OCI-LY3 (cell line): ENCODE measurements around the gene TTYH3.

Source experiments
- EZH2phosphoT487 ChIP-seq: fragments of 200-600 bp; shearing (Covaris generic); IDR thresholded peaks from 2 replicates; pipeline ENCODE4 v1.6.1; 2018; ENCODE audit warnings: antibody characterized with exemption, mixed run types, low read depth
- TF ChIP-seq, protein P1 (sequence below): fragments of 200-600, 300-600 bp; sonication (generic); IDR thresholded peaks from 2 replicates; pipeline ENCODE4 v1.5.1; 2014; ENCODE audit warnings: antibody characterized with exemption, low read length, low read depth

DNA sequence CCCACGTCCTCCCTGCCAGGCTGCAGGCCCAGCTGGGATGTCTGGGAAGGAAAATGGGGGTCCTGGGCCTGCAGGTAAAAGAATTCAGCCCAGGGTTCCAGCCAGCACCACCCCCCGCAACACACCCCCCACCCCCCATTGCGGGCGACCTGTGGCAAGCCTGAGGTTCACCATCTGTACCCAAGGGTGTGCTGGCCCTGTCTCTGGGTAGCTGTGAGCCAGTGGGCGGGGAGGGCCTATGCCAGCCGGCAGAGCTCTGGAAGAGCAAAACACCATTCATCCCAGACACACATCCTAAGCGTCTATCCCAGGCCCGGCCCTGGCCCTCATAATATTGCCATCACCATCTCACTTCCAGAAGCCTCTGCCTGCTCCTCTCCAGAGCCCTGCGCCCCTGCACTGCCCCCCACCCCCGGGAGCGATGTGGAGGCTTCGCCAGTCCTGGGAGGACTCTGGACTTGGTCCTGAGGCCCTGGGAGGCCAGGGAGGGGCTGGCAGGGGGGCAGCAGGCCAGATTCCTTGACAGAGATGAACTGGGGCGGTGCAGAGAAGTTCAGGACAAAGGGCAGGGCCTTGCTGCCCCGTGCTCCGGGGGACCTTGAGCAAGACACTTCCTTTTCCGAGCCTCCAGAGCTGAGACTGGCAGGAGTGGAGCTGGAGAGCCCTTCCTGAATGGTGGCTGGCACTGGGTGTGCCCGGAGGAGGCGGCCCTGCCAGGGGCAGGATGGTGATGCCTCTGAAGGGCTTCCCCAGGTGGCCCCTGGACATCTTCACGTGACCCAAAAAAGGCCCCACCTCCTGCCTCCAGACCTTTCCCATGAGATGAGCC is 8.7 kb upstream of the TTYH3 start:
- TF ChIP-seq, protein P1, sequence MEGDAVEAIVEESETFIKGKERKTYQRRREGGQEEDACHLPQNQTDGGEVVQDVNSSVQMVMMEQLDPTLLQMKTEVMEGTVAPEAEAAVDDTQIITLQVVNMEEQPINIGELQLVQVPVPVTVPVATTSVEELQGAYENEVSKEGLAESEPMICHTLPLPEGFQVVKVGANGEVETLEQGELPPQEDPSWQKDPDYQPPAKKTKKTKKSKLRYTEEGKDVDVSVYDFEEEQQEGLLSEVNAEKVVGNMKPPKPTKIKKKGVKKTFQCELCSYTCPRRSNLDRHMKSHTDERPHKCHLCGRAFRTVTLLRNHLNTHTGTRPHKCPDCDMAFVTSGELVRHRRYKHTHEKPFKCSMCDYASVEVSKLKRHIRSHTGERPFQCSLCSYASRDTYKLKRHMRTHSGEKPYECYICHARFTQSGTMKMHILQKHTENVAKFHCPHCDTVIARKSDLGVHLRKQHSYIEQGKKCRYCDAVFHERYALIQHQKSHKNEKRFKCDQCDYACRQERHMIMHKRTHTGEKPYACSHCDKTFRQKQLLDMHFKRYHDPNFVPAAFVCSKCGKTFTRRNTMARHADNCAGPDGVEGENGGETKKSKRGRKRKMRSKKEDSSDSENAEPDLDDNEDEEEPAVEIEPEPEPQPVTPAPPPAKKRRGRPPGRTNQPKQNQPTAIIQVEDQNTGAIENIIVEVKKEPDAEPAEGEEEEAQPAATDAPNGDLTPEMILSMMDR, result no peak
- no peak for TF ChIP-seq EZH2phosphoT487
